Measurements from ENCODE around the gene HOXD4.

HOXD4 gene

GRCh38 chr2:176193048-176193447, 41.7 kb downstream of the HOXD4 start:
- no peak for DNase-seq

GRCh38 chr2:176199902-176200301, 48.6 kb downstream of the HOXD4 start:
- no peak for DNase-seq

- DNase-seq: no peak
Measured at GRCh38 chr2:176200971-176201370, 49.6 kb downstream of the HOXD4 start.

GRCh38 chr2:176202491-176202890, 51.1 kb downstream of the HOXD4 start:
- DNase-seq: no peak

All from DMS 273 treated with DMSO at 0.1 percent for 48 hours (cell line).